SU-DHL-6 (cell line): Measurements from ENCODE around the gene ZNF276.

Source experiments
- CTCF ChIP-seq: fragments of 200-600 bp; sonication (generic); IDR thresholded peaks from one replicate; pipeline ENCODE4 v1.5.1; 2017; ENCODE audit warnings: antibody characterized with exemption, mild to moderate bottlenecking, low read length, moderate library complexity; ENCODE audit not compliant: insufficient read depth, poor library complexity, severe bottlenecking
- EZH2phosphoT487 ChIP-seq: fragments of 200-600 bp; sonication (generic), shearing (Covaris generic); conservative IDR thresholded peaks from 2 replicates; pipeline ENCODE4 v1.6.1; 2018; ENCODE audit warnings: mild to moderate bottlenecking, antibody characterized with exemption, low read length, moderate library complexity, mixed read lengths

DNA sequence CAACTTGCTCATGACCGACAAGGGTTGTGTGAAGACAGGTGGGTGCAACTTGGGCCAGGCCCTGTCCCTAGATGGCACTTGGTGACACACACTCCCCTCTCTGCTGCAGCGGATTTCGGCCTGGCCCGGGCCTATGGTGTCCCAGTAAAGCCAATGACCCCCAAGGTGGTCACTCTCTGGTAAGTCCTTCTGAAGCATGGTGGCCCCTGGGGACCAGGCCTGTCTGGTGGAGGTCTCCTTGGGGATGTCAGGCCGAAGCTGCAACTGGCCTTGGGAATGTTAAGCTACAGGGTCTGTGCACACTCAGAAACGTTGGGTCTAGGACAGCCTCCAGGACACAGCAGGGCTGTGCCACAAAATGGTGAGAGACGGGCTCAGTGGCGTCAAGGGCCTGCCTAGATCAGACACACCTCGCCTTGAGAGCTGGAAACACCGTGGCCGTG, 28.0 kb upstream of the ZNF276 start:
- TF ChIP-seq CTCF (no peak), EZH2phosphoT487 (no peak)
